ENCODE measurements around the gene LMX1B. TPM values are rescaled to one million over a fixed set of nuclear protein-coding genes. Genes with fewer than 3 reads are reported as not detected.
A peak's percentile ranks its signal among the peaks of the same experiment; 100 is the strongest.

LMX1B gene
- total RNA-seq, 1 experiment from 2014 or later, result 0.55 TPM

DNA sequence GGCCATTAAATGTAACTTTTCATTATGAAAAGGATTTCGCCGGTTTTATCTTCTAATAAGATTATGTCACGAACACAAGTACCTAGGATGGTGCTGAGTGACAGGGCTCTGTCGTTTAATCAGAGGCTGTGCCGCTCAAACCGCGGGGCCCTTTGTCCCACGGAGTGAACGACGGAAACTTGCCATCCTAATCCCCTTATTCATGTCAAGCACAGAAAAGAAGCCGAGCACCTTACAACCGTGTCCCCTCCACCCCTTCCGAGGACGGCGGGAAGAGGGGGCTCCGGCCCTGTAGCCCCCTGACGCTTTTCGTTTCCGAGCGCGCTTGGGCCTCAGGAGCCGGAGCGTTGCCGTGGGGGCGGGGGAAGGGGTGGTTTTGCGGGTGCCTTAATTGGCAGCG lies 11.2 kb downstream of the LMX1B start:
- ChIA-PET POLR2A (ENCODE audit: unreplicated experiment) (no interaction called here), CTCF (no interaction called here)
- TF ChIP-seq EZH2 (IDR thresholded peaks at IDR 0.05; ENCODE audit: low read length, unreplicated experiment) (no peak), EZH2phosphoT487 (IDR thresholded peaks at IDR 0.05; ENCODE audit: borderline replicate concordance, low read length) (no peak)
- TF ChIP-seq, protein P1, sequence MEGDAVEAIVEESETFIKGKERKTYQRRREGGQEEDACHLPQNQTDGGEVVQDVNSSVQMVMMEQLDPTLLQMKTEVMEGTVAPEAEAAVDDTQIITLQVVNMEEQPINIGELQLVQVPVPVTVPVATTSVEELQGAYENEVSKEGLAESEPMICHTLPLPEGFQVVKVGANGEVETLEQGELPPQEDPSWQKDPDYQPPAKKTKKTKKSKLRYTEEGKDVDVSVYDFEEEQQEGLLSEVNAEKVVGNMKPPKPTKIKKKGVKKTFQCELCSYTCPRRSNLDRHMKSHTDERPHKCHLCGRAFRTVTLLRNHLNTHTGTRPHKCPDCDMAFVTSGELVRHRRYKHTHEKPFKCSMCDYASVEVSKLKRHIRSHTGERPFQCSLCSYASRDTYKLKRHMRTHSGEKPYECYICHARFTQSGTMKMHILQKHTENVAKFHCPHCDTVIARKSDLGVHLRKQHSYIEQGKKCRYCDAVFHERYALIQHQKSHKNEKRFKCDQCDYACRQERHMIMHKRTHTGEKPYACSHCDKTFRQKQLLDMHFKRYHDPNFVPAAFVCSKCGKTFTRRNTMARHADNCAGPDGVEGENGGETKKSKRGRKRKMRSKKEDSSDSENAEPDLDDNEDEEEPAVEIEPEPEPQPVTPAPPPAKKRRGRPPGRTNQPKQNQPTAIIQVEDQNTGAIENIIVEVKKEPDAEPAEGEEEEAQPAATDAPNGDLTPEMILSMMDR (conservative IDR thresholded peaks at IDR 0.05; ENCODE audit: low read depth, low read length), result no peak
- no peak overlapping the region for H3K27ac ChIP-seq (ENCODE audit: low read length)
- H3K9me3 ChIP-seq (ENCODE audit: low read length), result no peaks in the 10 kb centered on the region
- no peaks in the 10 kb centered on the region for H3K9me2 ChIP-seq (replicated peaks; ENCODE audit: low read length)
- H3K4me2 ChIP-seq (ENCODE audit: low read length), result no peak overlapping the region
- no peaks in the 10 kb centered on the region for H3K79me2 ChIP-seq (ENCODE audit: low read length)
- no peak overlapping the region for H2AFZ ChIP-seq (ENCODE audit: low read length)
- intact Hi-C loops (cut with micrococcal nuclease), result no loop called here
- no peaks in the 10 kb centered on the region for H3F3A ChIP-seq (ENCODE audit: low read length, unreplicated experiment)
- H4K20me1 ChIP-seq (ENCODE audit: low read length), result no peaks in the 10 kb centered on the region
- ATAC-seq, result no peak
- no TSS peak for BruUV-seq (replicated peaks)
- H3K27me3 ChIP-seq (ENCODE audit: low read length), result peaks cover 28% of the 10 kb centered on the region
- H3K9ac ChIP-seq (ENCODE audit: low read length), result no peak overlapping the region
- H3K4me3 ChIP-seq (ENCODE audit: low read length), result no peak overlapping the region
- DNase-seq, result no peak
- H3K4me1 ChIP-seq (ENCODE audit: insufficient read depth, low read length), result no peaks in the 10 kb centered on the region
- H3K36me3 ChIP-seq (ENCODE audit: low read depth, low read length), result no peaks in the 10 kb centered on the region

DNA sequence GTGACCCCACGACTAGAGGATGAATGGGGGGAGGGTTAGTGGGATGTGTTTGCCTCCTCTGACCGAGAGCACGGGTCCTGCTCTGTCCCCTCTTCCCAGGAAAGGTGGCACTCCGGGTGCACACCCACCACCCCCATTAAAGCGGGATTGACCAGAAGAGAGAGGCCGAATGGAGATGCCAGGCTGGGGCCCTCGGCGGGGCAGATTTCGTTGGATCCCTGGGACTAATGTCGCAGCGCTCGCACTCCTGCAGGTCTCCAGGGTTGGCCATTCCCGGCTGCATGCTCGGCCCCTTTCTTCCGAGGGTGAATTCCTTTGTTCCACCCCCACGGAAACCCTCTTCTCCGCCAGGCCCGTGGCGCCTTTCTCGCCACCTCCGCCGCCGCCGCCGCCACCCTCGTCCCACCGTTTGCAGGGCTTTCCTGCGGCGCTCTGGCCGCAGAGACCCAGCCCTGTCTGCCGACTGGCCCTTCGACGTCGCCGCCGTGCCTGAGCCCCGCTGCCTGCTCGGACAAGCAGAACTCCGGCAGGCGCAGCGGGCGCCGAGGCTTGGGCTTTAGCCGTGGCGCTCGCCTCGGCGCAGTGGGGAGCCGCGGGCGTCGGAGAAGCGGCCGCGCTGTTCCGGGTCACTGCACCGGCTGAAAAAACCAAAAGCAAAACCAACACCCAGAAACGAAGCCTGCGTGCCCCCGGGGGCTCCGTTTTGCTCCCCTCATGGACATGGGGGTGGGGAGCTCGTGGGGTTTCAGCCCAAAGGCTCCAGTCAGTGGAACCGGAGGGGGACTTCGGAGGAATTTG lies 11.8 kb downstream of the LMX1B start:
- H3F3A ChIP-seq (ENCODE audit: low read length, unreplicated experiment), result no peaks in the 10 kb centered on the region
- no peak overlapping the region; the same call in 1 of the 2 replicates for H2AFZ ChIP-seq (ENCODE audit: low read length)

More for the DNA sequence above, 11.8 kb downstream of the LMX1B start:
- no peaks in the 10 kb centered on the region for H4K20me1 ChIP-seq (ENCODE audit: low read length)
- intact Hi-C loops (cut with micrococcal nuclease), result no loop called here
- H3K79me2 ChIP-seq (ENCODE audit: low read length), result no peaks in the 10 kb centered on the region
- no peaks in the 10 kb centered on the region for H3K36me3 ChIP-seq (ENCODE audit: low read depth, low read length)
- H3K4me1 ChIP-seq (ENCODE audit: insufficient read depth, low read length), result no peaks in the 10 kb centered on the region
- ATAC-seq (peak; percentile 24; the same call in 1 of the 2 replicates), DNase-seq (no peak)
- no peak overlapping the region for H3K9ac ChIP-seq (ENCODE audit: low read length)
- peak overlapping the region; percentile 63 for H3K4me2 ChIP-seq (ENCODE audit: low read length)
- BruUV-seq (replicated peaks), result no TSS peak
- CTCF ChIA-PET, result no interaction called here
- H3K27me3 ChIP-seq (ENCODE audit: low read length), result peaks cover 28% of the 10 kb centered on the region
- no peak overlapping the region for H3K27ac ChIP-seq (ENCODE audit: low read length)
- POLR2A ChIA-PET (ENCODE audit: unreplicated experiment), result no interaction called here
- TF ChIP-seq EZH2 (IDR thresholded peaks at IDR 0.05; ENCODE audit: low read length, unreplicated experiment) (peak; percentile 62), EZH2phosphoT487 (IDR thresholded peaks at IDR 0.05; ENCODE audit: borderline replicate concordance, low read length) (peak; percentile 45; the same call in 1 of the 2 replicates)
- TF ChIP-seq, protein P1 (conservative IDR thresholded peaks at IDR 0.05; ENCODE audit: low read depth, low read length), result no peak
- H3K9me3 ChIP-seq (ENCODE audit: low read length), result no peaks in the 10 kb centered on the region
- no peaks in the 10 kb centered on the region for H3K9me2 ChIP-seq (replicated peaks; ENCODE audit: low read length)
- peak overlapping the region; percentile 40; the same call in 1 of the 2 replicates for H3K4me3 ChIP-seq (ENCODE audit: low read length)
